ENCODE measurements around the gene ZHX3.

DNA sequence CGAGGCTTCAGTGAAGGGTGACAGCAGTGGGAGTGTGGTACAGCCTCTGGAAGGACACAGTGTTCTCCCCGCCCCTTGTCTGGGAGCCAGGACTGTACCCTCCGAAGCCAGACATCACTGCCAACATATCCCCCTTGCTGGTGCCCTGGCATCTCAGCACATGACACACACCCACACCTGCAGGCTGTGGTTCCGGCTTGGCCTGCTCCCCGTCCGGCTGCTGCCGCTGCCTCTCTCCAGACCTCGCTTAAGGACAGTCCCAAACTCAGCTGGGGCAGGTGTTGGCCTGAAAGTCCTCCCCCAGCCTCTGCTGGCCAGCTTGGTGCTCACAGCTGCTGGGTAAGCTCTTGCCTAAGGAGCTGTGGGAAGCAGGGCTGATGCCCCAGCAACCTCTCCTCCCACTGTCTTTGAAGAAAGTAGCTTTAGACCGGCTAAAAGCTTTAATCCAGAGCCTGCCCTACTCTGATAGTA is 42.0 kb upstream of the ZHX3 start:
- TF ChIP-seq ATF3 (CRISPR knock-in tag; conservative IDR thresholded peaks at IDR 0.05) (no peak), FOXJ3 (CRISPR knock-in tag; IDR thresholded peaks at IDR 0.05; ENCODE audit: borderline replicate concordance) (no peak), SP1 (CRISPR knock-in tag; conservative IDR thresholded peaks at IDR 0.05) (no peak)

Data from WTC11 (cell line).